ENCODE measurements around the gene IPO4. TPM values are rescaled to one million over a fixed set of nuclear protein-coding genes. Genes with fewer than 3 reads are reported as not detected.

The IPO4 gene
- total RNA-seq, 1 donor from 2014 or later, result 59.3 TPM

DNA sequence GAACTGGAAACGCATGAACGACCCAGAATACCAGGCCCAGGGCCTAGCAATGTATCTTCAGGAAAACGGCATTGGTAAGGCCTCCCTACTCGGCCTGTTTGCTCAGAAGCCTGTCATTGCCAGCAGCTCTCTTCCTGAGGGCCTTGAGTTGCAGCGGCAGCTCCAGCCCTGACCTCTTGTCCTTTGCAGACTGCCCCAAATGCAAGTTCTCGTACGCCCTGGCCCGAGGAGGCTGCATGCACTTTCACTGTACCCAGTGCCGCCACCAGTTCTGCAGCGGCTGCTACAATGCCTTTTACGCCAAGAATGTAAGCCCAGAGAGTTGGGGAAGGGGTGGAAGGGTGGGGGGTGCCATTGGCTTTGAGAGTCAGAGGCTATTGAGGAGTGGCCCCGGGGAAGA lies 31.3 kb downstream of the IPO4 start:
- Histone ChIP-seq H3K36me3 (ENCODE audit: control insufficient read depth, insufficient read depth, low read length) (peaks cover 10% of the 10 kb centered on the region), H3K27me3 (ENCODE audit: control insufficient read depth, insufficient read depth, low read length) (no peaks in the 10 kb centered on the region), H3K4me3 (ENCODE audit: low read depth, low read length) (no peak overlapping the region)
- no peak for DNase-seq (ENCODE audit: low read depth)
- TF ChIP-seq, protein P1, sequence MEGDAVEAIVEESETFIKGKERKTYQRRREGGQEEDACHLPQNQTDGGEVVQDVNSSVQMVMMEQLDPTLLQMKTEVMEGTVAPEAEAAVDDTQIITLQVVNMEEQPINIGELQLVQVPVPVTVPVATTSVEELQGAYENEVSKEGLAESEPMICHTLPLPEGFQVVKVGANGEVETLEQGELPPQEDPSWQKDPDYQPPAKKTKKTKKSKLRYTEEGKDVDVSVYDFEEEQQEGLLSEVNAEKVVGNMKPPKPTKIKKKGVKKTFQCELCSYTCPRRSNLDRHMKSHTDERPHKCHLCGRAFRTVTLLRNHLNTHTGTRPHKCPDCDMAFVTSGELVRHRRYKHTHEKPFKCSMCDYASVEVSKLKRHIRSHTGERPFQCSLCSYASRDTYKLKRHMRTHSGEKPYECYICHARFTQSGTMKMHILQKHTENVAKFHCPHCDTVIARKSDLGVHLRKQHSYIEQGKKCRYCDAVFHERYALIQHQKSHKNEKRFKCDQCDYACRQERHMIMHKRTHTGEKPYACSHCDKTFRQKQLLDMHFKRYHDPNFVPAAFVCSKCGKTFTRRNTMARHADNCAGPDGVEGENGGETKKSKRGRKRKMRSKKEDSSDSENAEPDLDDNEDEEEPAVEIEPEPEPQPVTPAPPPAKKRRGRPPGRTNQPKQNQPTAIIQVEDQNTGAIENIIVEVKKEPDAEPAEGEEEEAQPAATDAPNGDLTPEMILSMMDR (IDR thresholded peaks at IDR 0.05; ENCODE audit: insufficient read depth, low read length, poor library complexity, severe bottlenecking), result no peak

DNA sequence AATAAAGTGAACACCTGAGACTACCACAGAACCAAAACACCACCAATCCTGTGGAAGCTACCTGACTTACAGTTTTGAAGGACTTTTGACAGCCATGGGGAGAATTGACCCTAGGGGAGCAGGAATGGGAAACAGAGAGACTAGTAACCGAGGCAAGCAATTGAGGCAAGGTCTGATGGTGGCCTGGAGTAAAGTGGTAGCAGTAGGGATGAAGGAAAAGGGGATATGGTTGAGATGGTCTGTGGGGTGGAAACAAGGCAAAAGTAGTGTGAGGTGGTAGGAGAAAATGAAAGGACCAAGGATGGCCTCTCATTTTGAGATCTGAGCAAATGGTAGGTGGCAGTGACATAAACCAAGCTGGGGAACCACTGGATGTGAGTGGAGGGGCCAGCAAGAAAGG lies 31.8 kb downstream of the IPO4 start:
- H3K36me3 ChIP-seq (ENCODE audit: control insufficient read depth, insufficient read depth, low read length), result peaks cover 10% of the 10 kb centered on the region
- TF ChIP-seq, protein P1 (IDR thresholded peaks at IDR 0.05; ENCODE audit: insufficient read depth, low read length, poor library complexity, severe bottlenecking), result no peak
- no peak overlapping the region for H3K4me3 ChIP-seq (ENCODE audit: low read depth, low read length)
- no peaks in the 10 kb centered on the region for H3K27me3 ChIP-seq (ENCODE audit: control insufficient read depth, insufficient read depth, low read length)
- DNase-seq (ENCODE audit: low read depth), result no peak

DNA sequence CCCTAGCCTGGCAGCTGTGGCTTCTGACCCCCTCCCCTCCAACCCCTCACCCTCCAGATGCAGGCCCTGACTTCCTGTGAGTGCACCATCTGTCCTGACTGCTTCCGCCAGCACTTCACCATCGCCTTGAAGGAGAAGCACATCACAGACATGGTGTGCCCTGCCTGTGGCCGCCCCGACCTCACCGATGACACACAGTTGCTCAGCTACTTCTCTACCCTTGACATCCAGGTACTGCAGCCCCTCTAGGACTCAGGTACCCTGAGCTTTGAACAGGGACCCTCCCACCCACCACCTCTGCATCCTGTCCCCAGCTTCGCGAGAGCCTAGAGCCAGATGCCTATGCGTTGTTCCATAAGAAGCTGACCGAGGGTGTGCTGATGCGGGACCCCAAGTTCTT lies 33.5 kb downstream of the IPO4 start:
- H3K27me3 ChIP-seq (ENCODE audit: control insufficient read depth, insufficient read depth, low read length), result no peaks in the 10 kb centered on the region
- H3K36me3 ChIP-seq (ENCODE audit: control insufficient read depth, insufficient read depth, low read length), result peaks cover 14% of the 10 kb centered on the region
- no peak overlapping the region for H3K4me3 ChIP-seq (ENCODE audit: low read depth, low read length)
- TF ChIP-seq, protein P1 (IDR thresholded peaks at IDR 0.05; ENCODE audit: insufficient read depth, low read length, poor library complexity, severe bottlenecking), result no peak
- DNase-seq (ENCODE audit: low read depth), result no peak

DNA sequence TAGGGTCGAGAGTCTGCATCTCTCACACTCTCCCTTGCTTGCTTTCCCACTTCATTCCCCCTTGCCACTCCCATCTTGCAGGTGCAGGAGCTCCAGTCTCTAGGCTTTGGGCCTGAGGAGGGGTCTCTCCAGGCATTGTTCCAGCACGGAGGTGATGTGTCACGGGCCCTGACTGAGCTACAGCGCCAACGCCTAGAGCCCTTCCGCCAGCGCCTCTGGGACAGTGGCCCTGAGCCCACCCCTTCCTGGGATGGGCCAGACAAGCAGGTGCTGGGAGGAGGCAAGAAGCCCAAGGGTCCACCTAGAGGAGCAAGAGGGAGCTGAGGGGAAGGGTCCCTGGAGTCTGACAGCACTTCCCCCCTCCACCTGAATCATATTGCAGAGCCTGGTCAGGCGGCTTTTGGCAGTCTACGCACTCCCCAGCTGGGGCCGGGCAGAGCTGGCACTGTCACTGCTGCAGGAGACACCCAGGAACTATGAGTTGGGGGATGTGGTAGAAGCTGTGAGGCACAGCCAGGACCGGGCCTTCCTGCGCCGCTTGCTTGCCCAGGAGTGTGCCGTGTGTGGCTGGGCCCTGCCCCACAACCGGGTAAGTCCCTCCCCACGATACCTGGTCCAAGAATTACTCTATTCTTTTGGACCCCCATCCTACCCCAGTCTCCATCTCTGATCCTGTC lies 37.1 kb downstream of the IPO4 start:
- H3K36me3 ChIP-seq (ENCODE audit: control insufficient read depth, insufficient read depth, low read length), result peaks cover 11% of the 10 kb centered on the region
- no peaks in the 10 kb centered on the region for H3K27me3 ChIP-seq (ENCODE audit: control insufficient read depth, insufficient read depth, low read length)
- no peak overlapping the region for H3K4me3 ChIP-seq (ENCODE audit: low read depth, low read length)
- TF ChIP-seq, protein P1 (IDR thresholded peaks at IDR 0.05; ENCODE audit: insufficient read depth, low read length, poor library complexity, severe bottlenecking), result no peak
- DNase-seq (ENCODE audit: low read depth), result no peak

DNA sequence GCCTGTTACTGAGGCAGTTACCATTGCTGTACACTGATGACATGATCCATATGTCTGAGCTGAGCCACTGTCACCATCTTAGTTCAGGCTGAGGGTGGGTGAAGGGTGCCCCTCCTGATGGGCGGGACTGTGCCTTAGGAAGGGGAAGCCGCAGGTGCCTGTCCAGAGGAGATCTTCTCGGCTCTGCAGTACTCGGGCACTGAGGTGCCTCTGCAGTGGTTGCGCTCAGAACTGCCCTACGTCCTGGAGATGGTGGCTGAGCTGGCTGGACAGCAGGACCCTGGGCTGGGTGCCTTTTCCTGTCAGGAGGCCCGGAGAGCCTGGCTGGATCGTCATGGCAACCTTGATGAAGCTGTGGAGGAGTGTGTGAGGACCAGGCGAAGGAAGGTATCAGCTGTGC lies 37.6 kb downstream of the IPO4 start:
- H3K27me3 ChIP-seq (ENCODE audit: control insufficient read depth, insufficient read depth, low read length), result no peaks in the 10 kb centered on the region

More for the DNA sequence above, 37.6 kb downstream of the IPO4 start:
- Histone ChIP-seq H3K4me3 (ENCODE audit: low read depth, low read length) (no peak overlapping the region), H3K36me3 (ENCODE audit: control insufficient read depth, insufficient read depth, low read length) (peaks cover 10% of the 10 kb centered on the region)
- TF ChIP-seq, protein P1 (IDR thresholded peaks at IDR 0.05; ENCODE audit: insufficient read depth, low read length, poor library complexity, severe bottlenecking), result no peak
- no peak for DNase-seq (ENCODE audit: low read depth)
